ENCODE results near the gene PLIN3. TPM values are rescaled to one million over a fixed set of nuclear protein-coding genes. Genes with fewer than 3 reads are reported as not detected.

Gene PLIN3
- total and polyA plus RNA-seq, 9 of the 15 experiments (the other 6 are each of a cell fraction or from before 2014, with no cell fraction given): 7.5 to 75.6 (median 43.1) TPM

DNA sequence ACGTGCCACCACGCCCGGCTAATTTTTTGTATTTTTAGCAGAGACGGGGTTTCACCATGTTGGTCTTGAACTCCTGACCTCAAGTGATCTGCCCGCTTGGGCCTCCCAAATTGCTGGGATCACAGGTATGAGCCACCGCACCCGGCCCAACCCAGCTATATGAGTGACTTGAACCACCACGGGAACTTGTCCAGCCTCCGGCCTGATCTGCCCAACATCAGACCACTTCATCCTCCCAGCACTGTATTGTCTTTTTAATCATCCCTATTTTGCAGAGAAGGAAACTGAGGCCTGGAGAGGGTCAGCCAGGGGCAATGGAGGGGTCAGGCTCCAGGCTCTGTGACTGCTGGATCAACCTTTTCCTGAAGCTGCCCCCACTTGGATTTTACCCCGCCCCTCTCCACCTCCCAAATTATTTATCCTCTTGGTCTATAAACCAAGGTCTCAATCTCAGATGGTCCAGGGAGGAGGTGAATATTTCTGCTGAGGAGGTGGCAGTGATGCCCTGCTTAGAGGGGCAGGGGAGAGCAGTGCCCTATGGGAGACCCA lies 893 bp upstream of the PLIN3 start (continued):
- TF ChIP-seq CHD4 (IDR thresholded peaks at IDR 0.05; ENCODE audit: insufficient read depth, insufficient replicate concordance, low read depth, low read length, poor library complexity, severe bottlenecking): no peak
- no peak for TF ChIP-seq ZNF175 (CRISPR knock-in tag; IDR thresholded peaks at IDR 0.05; ENCODE audit: low read depth)
- TF ChIP-seq MEF2A (IDR thresholded peaks at IDR 0.05; ENCODE audit: control insufficient read depth, low read depth, low read length): no peak
- peak; percentile 2; the same call in 1 of the 2 replicates for TF ChIP-seq DPF2 (IDR thresholded peaks at IDR 0.05)
- 0 out of 4 replicates have a peak, but pooled peaks of 1 of the 2 experiments have one; percentile 7 for TF ChIP-seq RCOR1 (IDR thresholded peaks at IDR 0.05; ENCODE audit: borderline replicate concordance in 1 of 2, low read depth in 2 of 2, low read length in 2 of 2)
- TF ChIP-seq, protein P1, sequence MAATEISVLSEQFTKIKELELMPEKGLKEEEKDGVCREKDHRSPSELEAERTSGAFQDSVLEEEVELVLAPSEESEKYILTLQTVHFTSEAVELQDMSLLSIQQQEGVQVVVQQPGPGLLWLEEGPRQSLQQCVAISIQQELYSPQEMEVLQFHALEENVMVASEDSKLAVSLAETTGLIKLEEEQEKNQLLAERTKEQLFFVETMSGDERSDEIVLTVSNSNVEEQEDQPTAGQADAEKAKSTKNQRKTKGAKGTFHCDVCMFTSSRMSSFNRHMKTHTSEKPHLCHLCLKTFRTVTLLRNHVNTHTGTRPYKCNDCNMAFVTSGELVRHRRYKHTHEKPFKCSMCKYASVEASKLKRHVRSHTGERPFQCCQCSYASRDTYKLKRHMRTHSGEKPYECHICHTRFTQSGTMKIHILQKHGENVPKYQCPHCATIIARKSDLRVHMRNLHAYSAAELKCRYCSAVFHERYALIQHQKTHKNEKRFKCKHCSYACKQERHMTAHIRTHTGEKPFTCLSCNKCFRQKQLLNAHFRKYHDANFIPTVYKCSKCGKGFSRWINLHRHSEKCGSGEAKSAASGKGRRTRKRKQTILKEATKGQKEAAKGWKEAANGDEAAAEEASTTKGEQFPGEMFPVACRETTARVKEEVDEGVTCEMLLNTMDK (IDR thresholded peaks at IDR 0.05; ENCODE audit: borderline replicate concordance, insufficient read depth, low read depth, low read length, poor library complexity, severe bottlenecking): no peak
- TF ChIP-seq POLR2H (tag; IDR thresholded peaks at IDR 0.05; ENCODE audit: low read depth): no peak
- TF ChIP-seq, protein P2, sequence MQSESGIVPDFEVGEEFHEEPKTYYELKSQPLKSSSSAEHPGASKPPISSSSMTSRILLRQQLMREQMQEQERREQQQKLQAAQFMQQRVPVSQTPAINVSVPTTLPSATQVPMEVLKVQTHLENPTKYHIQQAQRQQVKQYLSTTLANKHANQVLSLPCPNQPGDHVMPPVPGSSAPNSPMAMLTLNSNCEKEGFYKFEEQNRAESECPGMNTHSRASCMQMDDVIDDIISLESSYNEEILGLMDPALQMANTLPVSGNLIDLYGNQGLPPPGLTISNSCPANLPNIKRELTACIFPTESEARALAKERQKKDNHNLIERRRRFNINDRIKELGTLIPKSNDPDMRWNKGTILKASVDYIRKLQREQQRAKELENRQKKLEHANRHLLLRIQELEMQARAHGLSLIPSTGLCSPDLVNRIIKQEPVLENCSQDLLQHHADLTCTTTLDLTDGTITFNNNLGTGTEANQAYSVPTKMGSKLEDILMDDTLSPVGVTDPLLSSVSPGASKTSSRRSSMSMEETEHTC (IDR thresholded peaks at IDR 0.05): no peak
- TF ChIP-seq NR2F6 (CRISPR knock-in tag; IDR thresholded peaks at IDR 0.05): no peak
- TF ChIP-seq, protein P3, sequence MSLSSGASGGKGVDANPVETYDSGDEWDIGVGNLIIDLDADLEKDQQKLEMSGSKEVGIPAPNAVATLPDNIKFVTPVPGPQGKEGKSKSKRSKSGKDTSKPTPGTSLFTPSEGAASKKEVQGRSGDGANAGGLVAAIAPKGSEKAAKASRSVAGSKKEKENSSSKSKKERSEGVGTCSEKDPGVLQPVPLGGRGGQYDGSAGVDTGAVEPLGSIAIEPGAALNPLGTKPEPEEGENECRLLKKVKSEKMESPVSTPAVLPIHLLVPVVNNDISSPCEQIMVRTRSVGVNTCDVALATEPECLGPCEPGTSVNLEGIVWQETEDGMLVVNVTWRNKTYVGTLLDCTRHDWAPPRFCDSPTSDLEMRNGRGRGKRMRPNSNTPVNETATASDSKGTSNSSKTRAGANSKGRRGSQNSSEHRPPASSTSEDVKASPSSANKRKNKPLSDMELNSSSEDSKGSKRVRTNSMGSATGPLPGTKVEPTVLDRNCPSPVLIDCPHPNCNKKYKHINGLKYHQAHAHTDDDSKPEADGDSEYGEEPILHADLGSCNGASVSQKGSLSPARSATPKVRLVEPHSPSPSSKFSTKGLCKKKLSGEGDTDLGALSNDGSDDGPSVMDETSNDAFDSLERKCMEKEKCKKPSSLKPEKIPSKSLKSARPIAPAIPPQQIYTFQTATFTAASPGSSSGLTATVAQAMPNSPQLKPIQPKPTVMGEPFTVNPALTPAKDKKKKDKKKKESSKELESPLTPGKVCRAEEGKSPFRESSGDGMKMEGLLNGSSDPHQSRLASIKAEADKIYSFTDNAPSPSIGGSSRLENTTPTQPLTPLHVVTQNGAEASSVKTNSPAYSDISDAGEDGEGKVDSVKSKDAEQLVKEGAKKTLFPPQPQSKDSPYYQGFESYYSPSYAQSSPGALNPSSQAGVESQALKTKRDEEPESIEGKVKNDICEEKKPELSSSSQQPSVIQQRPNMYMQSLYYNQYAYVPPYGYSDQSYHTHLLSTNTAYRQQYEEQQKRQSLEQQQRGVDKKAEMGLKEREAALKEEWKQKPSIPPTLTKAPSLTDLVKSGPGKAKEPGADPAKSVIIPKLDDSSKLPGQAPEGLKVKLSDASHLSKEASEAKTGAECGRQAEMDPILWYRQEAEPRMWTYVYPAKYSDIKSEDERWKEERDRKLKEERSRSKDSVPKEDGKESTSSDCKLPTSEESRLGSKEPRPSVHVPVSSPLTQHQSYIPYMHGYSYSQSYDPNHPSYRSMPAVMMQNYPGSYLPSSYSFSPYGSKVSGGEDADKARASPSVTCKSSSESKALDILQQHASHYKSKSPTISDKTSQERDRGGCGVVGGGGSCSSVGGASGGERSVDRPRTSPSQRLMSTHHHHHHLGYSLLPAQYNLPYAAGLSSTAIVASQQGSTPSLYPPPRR (CRISPR knock-in tag; IDR thresholded peaks at IDR 0.05; ENCODE audit: borderline replicate concordance): no peak
- TF ChIP-seq NONO (IDR thresholded peaks at IDR 0.05; ENCODE audit: low read depth in 2 of 2, low read length in 1 of 2): no peak

All from K562 (cell line).